ENCODE measurements around the gene MEX3C. TPM values are rescaled to one million over a fixed set of nuclear protein-coding genes. Genes with fewer than 3 reads are reported as not detected.

The MEX3C gene
- total and polyA plus RNA-seq, 8 donors = 21.4 to 76.1 (median 66.8) TPM

GRCh38 chr18:51170664-51171063 lies 26.8 kb downstream of the MEX3C start:
- ATAC-seq (no peak), DNase-seq (no peak)
- Histone ChIP-seq H3K4me3 (no peak overlapping the region), H3K36me3 (peaks cover 0 to 5% of the 10 kb centered on the region in 2 donors), H3K27me3 (no peaks in the 10 kb centered on the region), H3K9me3 (no peaks in the 10 kb centered on the region), H3K4me1 (peaks cover 0 to 3% of the 10 kb centered on the region in 2 donors), H3K27ac (no peak overlapping the region)
- no peak for TF ChIP-seq CTCF (IDR thresholded peaks at IDR 0.05)
- intact Hi-C loops (cut with DNase I) = no loop called here

GRCh38 chr18:51169731-51170130 lies 27.8 kb downstream of the MEX3C start:
- no peak for TF ChIP-seq CTCF (IDR thresholded peaks at IDR 0.05)
- intact Hi-C loops (cut with DNase I) = no loop called here
- Histone ChIP-seq H3K27ac (no peak overlapping the region), H3K27me3 (no peaks in the 10 kb centered on the region), H3K4me1 (peaks cover 0 to 3% of the 10 kb centered on the region in 2 donors), H3K4me3 (no peak overlapping the region), H3K9me3 (no peaks in the 10 kb centered on the region), H3K36me3 (no peaks in the 10 kb centered on the region)
- DNase-seq (no peak), ATAC-seq (no peak)

GRCh38 chr18:51168960-51169662 lies 28.4 kb downstream of the MEX3C start:
- DNase-seq = no peak
- Histone ChIP-seq H3K4me1 (peaks cover 0 to 3% of the 10 kb centered on the region in 2 donors), H3K9me3 (no peaks in the 10 kb centered on the region), H3K27ac (no peak overlapping the region), H3K4me3 (no peak overlapping the region), H3K36me3 (no peaks in the 10 kb centered on the region), H3K27me3 (no peaks in the 10 kb centered on the region)
- no peak for TF ChIP-seq CTCF (IDR thresholded peaks at IDR 0.05)
- no peak for ATAC-seq
- intact Hi-C loops (cut with DNase I) = no loop called here

GRCh38 chr18:51168026-51168742 lies 29.3 kb downstream of the MEX3C start:
- H3K36me3 ChIP-seq = no peaks in the 10 kb centered on the region
- intact Hi-C loops (cut with DNase I) = no loop called here
- ATAC-seq (no peak), DNase-seq (no peak)
- H3K27me3 ChIP-seq = no peaks in the 10 kb centered on the region
- TF ChIP-seq CTCF (IDR thresholded peaks at IDR 0.05) = no peak
- H3K9me3 ChIP-seq = no peaks in the 10 kb centered on the region
- no peak overlapping the region for H3K4me3 ChIP-seq
- H3K27ac ChIP-seq = no peak overlapping the region
- H3K4me1 ChIP-seq = peaks cover 0 to 3% of the 10 kb centered on the region in 2 donors

GRCh38 chr18:51165296-51165695 lies 32.2 kb downstream of the MEX3C start:
- DNase-seq (no peak), ATAC-seq (no peak)
- Histone ChIP-seq H3K4me1 (no peaks in the 10 kb centered on the region), H3K36me3 (no peaks in the 10 kb centered on the region), H3K4me3 (no peak overlapping the region), H3K27ac (no peak overlapping the region), H3K27me3 (no peaks in the 10 kb centered on the region), H3K9me3 (no peaks in the 10 kb centered on the region)
- TF ChIP-seq CTCF (IDR thresholded peaks at IDR 0.05) = no peak
- intact Hi-C loops (cut with DNase I) = no loop called here

Data from left lung (tissue), 10 donors.